ENCODE data around the gene PLEKHO2. TPM values are rescaled to one million over a fixed set of nuclear protein-coding genes. Genes with fewer than 3 reads are reported as not detected.
A peak's percentile ranks its signal among the peaks of the same experiment; 100 is the strongest.
"Not testable (repeated sequence)": the region's sequence is repeated elsewhere in the genome, so short reads cannot be mapped to it uniquely, and the experiment has no call there.

The PLEKHO2 gene
- total RNA-seq, 4 donors from 2014 or later = 53.0 to 86.6 (median 58.4) TPM

DNA sequence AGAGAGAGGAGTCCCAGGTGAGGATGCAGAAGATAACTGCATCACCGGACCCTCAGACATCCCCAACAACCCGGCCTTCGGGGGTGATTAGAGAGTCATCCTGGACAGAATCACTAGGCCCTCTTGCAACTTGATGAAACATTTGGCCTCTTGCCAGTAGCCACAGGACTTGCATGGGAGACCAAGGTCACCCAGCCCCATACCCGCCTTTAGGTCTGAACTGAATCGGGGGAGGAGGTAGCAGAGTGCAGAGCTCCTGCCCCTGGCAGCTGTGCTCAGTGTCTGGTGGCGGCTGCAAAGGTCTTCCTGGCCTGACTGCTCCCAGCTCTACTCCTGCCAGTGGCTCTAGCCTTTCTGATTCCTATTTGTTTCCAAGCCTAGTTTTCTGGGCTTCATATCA is 28.6 kb upstream of the PLEKHO2 start:
- DNase-seq (ENCODE audit: low spot score) = no peak
- TF ChIP-seq, protein P1, sequence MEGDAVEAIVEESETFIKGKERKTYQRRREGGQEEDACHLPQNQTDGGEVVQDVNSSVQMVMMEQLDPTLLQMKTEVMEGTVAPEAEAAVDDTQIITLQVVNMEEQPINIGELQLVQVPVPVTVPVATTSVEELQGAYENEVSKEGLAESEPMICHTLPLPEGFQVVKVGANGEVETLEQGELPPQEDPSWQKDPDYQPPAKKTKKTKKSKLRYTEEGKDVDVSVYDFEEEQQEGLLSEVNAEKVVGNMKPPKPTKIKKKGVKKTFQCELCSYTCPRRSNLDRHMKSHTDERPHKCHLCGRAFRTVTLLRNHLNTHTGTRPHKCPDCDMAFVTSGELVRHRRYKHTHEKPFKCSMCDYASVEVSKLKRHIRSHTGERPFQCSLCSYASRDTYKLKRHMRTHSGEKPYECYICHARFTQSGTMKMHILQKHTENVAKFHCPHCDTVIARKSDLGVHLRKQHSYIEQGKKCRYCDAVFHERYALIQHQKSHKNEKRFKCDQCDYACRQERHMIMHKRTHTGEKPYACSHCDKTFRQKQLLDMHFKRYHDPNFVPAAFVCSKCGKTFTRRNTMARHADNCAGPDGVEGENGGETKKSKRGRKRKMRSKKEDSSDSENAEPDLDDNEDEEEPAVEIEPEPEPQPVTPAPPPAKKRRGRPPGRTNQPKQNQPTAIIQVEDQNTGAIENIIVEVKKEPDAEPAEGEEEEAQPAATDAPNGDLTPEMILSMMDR (IDR thresholded peaks at IDR 0.05) = no peak
- no peak for ATAC-seq (ENCODE audit: low FRiP score)

DNA sequence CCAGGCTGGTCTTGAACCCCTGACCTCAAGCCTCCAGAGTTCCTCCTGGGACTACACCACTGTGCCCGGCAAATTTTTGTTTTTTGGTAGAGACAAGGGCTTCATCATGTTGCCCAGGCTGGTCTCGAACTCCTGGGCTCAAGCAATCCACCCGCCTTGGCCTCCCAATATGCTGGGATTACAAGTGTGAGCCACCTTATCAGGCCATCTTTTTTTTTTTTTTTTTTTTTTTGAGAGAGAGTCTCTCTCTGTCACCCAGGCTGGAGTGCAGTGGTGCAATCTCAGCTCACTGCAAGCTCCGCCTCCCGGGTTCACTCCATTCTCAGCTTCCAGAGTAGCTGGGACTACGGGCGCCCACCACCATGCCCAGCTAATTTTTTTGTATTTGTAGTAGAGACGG is 27.4 kb upstream of the PLEKHO2 start:
- not testable (repeated sequence) for DNase-seq (ENCODE audit: low spot score); ATAC-seq (ENCODE audit: low FRiP score)

DNA sequence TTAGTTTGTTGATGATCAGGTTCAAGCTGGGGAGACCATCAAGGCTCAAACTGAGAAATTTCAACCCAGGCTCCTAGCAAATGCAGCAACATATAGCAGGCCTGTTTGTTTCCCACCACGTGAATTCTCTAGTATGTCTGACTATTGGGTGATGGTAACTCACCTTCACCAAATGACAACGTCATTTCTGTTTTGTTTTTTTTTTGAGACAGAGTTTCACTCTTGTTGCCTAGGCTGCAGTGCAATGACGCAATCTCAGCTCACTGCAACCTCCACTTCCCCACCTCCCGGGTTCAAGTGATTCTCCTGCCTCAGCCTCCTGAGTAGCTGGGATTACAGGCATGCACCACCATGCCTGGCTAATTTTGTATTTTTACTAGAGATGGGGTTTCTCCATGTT is 26.8 kb upstream of the PLEKHO2 start:
- not testable (repeated sequence) for ATAC-seq (ENCODE audit: low FRiP score); DNase-seq (ENCODE audit: low spot score)

DNA sequence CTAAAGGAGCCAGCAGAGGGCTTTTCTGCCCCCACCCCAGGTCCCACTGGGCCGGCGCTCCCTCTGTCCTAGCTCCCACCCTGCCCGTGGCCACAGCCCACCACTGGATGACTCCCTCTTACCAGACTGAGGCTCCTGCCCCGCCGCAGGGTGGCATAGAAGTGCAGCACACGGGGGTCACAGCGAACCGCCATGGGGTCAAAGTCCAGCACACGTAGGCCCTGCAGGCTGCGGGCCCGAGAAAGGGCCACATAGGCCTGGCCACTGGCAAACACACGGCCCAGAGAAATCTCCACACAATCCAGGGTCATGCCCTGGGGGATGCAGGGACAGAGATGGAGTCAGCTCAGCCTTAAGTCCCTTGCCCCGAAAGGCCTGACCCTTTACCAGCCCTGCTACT is 25.3 kb upstream of the PLEKHO2 start:
- ATAC-seq (ENCODE audit: low FRiP score) = no peak
- DNase-seq (ENCODE audit: low spot score) = no peak
- TF ChIP-seq, protein P1 (IDR thresholded peaks at IDR 0.05) = no peak

DNA sequence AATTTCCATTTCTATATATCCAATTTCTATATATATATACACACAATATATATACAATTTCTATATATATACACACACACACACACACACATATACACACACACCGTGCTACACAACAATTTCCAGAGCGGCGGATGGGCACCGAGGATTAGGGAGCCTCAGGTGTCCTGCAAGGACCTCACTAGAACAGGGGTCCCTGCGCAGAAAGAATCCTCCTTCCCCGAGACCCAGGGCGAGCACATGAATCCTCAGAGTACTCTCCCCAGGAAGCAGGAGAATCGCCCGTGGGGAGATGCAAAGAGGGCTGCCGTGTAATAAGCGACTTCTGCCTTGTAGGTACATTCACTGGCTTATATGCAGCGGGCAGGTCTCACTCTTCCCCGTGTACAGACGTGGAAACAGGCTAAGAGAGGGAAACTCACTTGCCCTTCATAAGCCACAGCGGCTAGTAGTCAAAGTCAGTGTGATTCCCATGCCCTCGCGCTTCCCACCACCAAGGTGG is 16.7 kb upstream of the PLEKHO2 start:
- ATAC-seq (ENCODE audit: low FRiP score) = no peak
- no peak for DNase-seq (ENCODE audit: low spot score)
- TF ChIP-seq, protein P1 (IDR thresholded peaks at IDR 0.05) = no peak

DNA sequence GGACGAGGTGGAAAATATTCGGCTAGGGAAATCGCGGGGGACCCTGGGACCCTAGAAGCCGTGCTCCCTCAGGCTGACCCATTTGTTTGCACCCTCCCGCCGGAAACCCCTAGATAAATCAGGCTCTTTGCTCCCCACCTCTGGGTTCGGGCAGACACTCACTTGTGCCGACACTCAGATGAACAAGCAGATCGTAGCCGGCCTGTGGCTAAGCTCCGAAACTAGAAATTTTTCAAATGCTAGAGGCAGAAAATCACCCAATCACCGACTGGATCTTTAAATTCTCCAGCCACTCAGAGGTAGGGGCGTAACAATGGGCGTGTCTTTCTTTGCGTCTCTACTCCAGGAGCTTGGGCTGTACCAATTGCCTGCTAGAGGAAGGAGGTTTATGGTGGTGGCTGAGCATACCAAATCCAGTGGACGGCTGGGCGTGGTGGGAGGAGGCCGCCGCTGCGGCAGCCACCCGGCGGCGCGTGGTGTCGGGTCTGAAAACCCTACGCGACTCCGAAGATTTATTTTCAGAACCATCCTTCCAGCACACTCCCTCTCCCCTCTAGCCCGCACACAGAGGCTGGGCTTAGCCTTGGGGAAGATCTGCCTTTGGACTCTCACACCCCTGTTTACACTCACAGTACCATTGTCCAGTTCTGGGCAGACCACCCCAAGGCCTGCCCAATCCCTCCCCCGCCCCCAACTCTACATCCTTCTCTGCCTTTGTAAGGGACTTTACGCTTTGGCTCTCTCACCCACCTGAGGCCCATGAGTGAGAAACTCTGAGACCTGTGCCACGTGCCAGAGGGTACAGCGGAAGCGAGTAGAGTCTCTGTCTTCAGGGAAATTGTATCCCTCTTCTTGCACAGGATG is 16.1 kb upstream of the PLEKHO2 start, which contains the start of gene PIF1:
PIF1 (minus strand) TSS at position 217 of the 864 bp plus-strand sequence. CDS start 1,312 bp downstream, outside the sequence.
- DNase-seq (ENCODE audit: low spot score) (peak; percentile 64), ATAC-seq (ENCODE audit: low FRiP score) (peak; percentile 98)
- TF ChIP-seq, protein P1 (IDR thresholded peaks at IDR 0.05) = no peak

DNA sequence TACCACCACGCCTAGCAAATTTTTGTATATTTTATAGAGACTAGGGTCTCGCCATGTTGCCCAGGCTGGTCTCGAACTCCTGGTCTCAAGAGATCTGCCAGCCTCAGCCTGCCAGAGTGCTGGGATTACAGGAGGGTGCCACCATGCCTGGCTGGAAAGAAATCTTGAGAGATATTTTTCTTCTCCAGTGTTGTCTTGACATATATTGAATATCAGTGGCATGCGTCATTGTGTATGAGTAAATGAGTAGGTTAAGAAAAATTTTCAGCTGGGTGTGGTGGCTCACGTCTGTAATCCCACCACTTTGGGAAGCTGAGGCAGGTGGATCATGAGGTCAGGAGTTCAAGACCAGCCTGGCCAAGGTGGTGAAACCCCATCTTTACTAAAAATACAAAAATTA is 12.7 kb upstream of the PLEKHO2 start:
- DNase-seq (ENCODE audit: low spot score) (no peak), ATAC-seq (ENCODE audit: low FRiP score) (no peak)
- TF ChIP-seq, protein P1 (IDR thresholded peaks at IDR 0.05) = no peak

DNA sequence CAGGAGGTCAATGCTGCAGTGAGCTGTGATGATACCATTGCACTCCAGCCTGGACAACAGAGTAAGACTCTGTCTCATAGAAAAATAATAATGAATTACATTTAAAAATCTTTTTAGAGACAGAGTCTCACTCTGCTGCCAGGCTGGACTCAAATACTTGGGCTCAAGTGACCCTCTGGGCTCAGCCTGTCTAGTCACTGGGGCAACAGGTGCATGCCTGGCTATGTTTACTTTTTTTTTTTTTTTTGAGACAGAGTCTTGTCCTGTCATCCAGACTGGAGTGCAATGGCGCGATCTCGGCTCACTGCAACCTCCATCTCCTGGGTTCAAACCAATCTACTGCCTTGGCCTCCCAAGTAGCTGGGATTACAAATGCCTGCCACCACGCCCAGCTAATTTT is 8.0 kb upstream of the PLEKHO2 start:
- TF ChIP-seq, protein P1 (IDR thresholded peaks at IDR 0.05) = no peak
- DNase-seq (ENCODE audit: low spot score) (no peak), ATAC-seq (ENCODE audit: low FRiP score) (no peak)
